HepG2 (cell line): ENCODE data around the gene PTCRA. TPM values are rescaled to one million over a fixed set of nuclear protein-coding genes. Genes with fewer than 3 reads are reported as not detected.

Source experiments
- ESRRA ChIP-seq: sonication (generic); formaldehyde crosslinking; IDR thresholded peaks from 2 replicates; pipeline ENCODE4 v1.5.1; 2020; ENCODE audit warnings: mild to moderate bottlenecking, low read depth, missing genetic modification reagents
- GATA4 ChIP-seq: sonication (generic); IDR thresholded peaks from 2 replicates; pipeline ENCODE4 v1.6.1; 2016; ENCODE audit warnings: antibody characterized with exemption, low read depth, borderline replicate concordance
- PHF20 ChIP-seq: sonication (generic); formaldehyde crosslinking; IDR thresholded peaks from 2 replicates; pipeline ENCODE4 v1.5.0; 2020; ENCODE audit warnings: mild to moderate bottlenecking, missing genetic modification reagents
- REPIN1 ChIP-seq: sonication (generic); formaldehyde crosslinking; IDR thresholded peaks from 2 replicates; pipeline ENCODE4 v1.8.0; 2022; ENCODE audit warnings: missing genetic modification reagents, low read depth, mild to moderate bottlenecking, borderline replicate concordance
- RFX5 ChIP-seq: IDR thresholded peaks from 2 replicates; pipeline ENCODE4 v1.6.1; 2011; ENCODE audit warnings: low read depth, low read length, improper control_type of control experiment
- SALL1 ChIP-seq: sonication (generic); formaldehyde crosslinking; IDR thresholded peaks from 2 replicates; pipeline ENCODE4 v1.8.0; 2022; ENCODE audit warnings: mild to moderate bottlenecking, missing genetic modification reagents
- SMAD3 ChIP-seq: sonication (generic); formaldehyde crosslinking; IDR thresholded peaks from 2 replicates; pipeline ENCODE4 v1.4.0; 2020; ENCODE audit warnings: missing genetic modification reagents
- SMC3 ChIP-seq: IDR thresholded peaks from 2 replicates; pipeline ENCODE4 v1.6.1; 2011; ENCODE audit warnings: low read length, improper control_type of control experiment
- SNAI1 ChIP-seq: sonication (generic); formaldehyde crosslinking; IDR thresholded peaks from 2 replicates; pipeline ENCODE4 v1.5.0; 2020; ENCODE audit warnings: mild to moderate bottlenecking, missing genetic modification reagents, borderline replicate concordance
- SP1 ChIP-seq, 2 experiments: fragments of 450-650 bp in 1 of 2; sonication (generic) in 1 of 2; formaldehyde crosslinking in 1 of 2; IDR thresholded peaks; 2 replicates each; pipeline versions ENCODE4 v1.4.0 to v1.6.1; 2016 to 2020; ENCODE audit warnings: missing genetic modification reagents in 1 of 2
- TBX3 ChIP-seq: fragments of 450-650 bp; IDR thresholded peaks from 2 replicates; pipeline ENCODE4 v1.6.1; 2017; ENCODE audit warnings: antibody characterized with exemption, mild to moderate bottlenecking, inconsistent platforms, borderline replicate concordance
- TOPORS ChIP-seq: sonication (generic); formaldehyde crosslinking; IDR thresholded peaks from 2 replicates; pipeline ENCODE4 v1.8.0; 2023; ENCODE audit warnings: mild to moderate bottlenecking, missing genetic modification reagents
- ZEB1 ChIP-seq: IDR thresholded peaks from 2 replicates; pipeline ENCODE4 v1.6.1; 2012; ENCODE audit warnings: mild to moderate bottlenecking, low read depth, inconsistent platforms; ENCODE audit not compliant: insufficient replicate concordance
- ZMAT5 ChIP-seq: sonication (generic); formaldehyde crosslinking; IDR thresholded peaks from 2 replicates; pipeline ENCODE4 v1.5.0; 2020; ENCODE audit warnings: mild to moderate bottlenecking, low read depth, missing genetic modification reagents, borderline replicate concordance
- ZNF263 ChIP-seq: sonication (generic); formaldehyde crosslinking; IDR thresholded peaks from 2 replicates; pipeline ENCODE4 v1.4.0; 2020; ENCODE audit warnings: missing genetic modification reagents
- ZNF746 ChIP-seq: sonication (generic); formaldehyde crosslinking; IDR thresholded peaks from 2 replicates; pipeline ENCODE4 v1.8.0; 2022; ENCODE audit warnings: mild to moderate bottlenecking, missing genetic modification reagents
- polyA plus RNA-seq, 8 experiments: library from polyadenylated mRNA; depleted of rRNA in 3 of 8; stranded (reverse) in 7 of 8; unstranded in 1 of 8; fragments of >200 nt; fragmentation: Illumina TruSeq in 4 of 8; extraction: Trizol in 4 of 8; gene quantifications; 2 replicates each; pipeline versions ENCODE4 v1.2.1 to v1.2.3, GENCODE V29; 2011 to 2016; ENCODE audit warnings: low read depth in 4 of 8, missing spikeins in 1 of 8, mixed read lengths in 1 of 8; ENCODE audit not compliant: insufficient read depth in 1 of 8
- total RNA-seq, 5 experiments: library from RNA; depleted of rRNA; stranded (reverse); fragments of >200 nt; fragmentation: Illumina TruSeq; extraction: Trizol; gene quantifications; 2 replicates each; pipeline ENCODE4 v1.2.3, GENCODE V29; 2016; ENCODE audit warnings: low read depth in 1 of 5
- TF ChIP-seq, protein P1 (sequence below): sonication (generic); formaldehyde crosslinking; IDR thresholded peaks from 2 replicates; pipeline ENCODE4 v1.4.0; 2020; ENCODE audit warnings: mild to moderate bottlenecking, missing genetic modification reagents
- TF ChIP-seq, protein P2 (sequence below): sonication (generic); formaldehyde crosslinking; conservative IDR thresholded peaks from 2 replicates; pipeline ENCODE4 v1.4.0; 2020; ENCODE audit warnings: missing genetic modification reagents
- TF ChIP-seq, protein P3 (sequence below): IDR thresholded peaks from 2 replicates; pipeline ENCODE4 v1.6.1; 2016; ENCODE audit warnings: missing compliant biosample characterization, missing genetic modification reagents, borderline replicate concordance

PTCRA gene
- total and polyA plus RNA-seq, 2 of the 13 experiments (the other 11 are each of a cell fraction or from before 2014, with no cell fraction given): not detected

- TF ChIP-seq, protein P1, sequence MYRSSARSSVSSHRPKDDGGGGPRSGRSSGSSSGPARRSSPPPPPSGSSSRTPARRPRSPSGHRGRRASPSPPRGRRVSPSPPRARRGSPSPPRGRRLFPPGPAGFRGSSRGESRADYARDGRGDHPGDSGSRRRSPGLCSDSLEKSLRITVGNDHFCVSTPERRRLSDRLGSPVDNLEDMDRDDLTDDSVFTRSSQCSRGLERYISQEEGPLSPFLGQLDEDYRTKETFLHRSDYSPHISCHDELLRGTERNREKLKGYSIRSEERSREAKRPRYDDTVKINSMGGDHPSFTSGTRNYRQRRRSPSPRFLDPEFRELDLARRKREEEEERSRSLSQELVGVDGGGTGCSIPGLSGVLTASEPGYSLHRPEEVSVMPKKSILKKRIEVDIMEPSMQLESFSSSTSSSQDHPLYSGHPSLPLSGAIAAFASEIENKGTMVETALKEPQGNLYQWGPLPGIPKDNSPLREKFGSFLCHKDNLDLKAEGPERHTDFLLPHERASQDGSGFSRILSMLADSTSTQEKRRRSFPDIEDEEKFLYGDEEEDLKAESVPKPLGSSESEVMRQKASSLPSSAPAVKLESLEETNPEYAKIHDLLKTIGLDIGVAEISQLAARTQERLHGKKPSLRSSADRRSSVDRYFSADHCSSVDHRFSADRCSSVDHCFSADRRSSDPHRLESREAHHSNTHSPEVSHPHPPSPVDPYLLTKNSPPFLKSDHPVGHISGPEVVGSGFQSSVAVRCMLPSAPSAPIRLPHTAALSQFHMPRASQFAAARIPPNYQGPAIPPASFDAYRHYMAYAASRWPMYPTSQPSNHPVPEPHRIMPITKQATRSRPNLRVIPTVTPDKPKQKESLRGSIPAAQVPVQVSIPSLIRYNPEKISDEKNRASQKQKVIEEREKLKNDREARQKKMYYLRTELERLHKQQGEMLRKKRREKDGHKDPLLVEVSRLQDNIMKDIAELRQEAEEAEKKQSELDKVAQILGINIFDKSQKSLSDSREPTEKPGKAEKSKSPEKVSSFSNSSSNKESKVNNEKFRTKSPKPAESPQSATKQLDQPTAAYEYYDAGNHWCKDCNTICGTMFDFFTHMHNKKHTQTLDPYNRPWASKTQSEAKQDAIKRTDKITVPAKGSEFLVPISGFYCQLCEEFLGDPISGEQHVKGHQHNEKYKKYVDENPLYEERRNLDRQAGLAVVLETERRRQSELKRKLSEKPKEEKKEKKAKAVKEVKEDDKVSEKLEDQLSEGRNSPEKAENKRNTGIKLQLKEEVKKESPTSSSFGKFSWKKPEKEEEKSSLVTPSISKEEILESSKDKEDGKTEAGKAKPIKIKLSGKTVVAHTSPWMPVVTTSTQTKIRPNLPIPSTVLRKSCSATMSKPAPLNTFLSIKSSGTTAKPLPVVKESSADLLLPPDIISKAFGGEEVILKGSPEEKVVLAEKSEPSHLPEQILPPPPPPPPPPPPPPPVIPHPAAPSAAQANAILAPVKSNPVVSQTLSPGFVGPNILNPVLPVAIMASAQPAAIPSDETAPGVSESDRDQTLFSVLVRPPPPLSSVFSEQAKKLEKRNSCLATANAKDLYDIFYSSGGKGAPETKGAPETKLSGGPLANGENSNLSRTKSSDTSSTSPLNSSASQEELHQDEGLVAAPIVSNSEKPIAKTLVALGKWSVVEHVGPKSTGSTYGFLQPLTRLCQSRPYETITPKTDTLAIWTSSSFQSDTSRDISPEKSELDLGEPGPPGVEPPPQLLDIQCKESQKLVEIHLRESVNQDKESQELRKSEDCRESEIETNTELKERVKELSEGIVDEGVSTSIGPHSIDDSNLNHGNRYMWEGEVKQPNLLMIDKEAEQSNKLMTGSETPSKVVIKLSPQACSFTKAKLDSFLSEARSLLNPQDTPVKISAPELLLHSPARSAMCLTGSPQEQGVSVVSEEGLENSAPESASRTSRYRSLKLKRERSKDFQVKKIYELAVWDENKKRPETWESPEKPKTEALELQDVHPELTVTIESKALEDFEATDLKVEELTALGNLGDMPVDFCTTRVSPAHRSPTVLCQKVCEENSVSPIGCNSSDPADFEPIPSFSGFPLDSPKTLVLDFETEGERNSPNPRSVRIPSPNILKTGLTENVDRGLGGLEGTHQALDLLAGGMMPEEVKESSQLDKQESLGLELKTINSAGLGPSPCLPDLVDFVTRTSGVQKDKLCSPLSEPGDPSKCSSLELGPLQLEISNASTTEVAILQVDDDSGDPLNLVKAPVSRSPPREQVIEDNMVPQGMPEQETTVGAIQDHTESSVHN (CRISPR knock-in tag): no peak
- TF ChIP-seq, protein P2, sequence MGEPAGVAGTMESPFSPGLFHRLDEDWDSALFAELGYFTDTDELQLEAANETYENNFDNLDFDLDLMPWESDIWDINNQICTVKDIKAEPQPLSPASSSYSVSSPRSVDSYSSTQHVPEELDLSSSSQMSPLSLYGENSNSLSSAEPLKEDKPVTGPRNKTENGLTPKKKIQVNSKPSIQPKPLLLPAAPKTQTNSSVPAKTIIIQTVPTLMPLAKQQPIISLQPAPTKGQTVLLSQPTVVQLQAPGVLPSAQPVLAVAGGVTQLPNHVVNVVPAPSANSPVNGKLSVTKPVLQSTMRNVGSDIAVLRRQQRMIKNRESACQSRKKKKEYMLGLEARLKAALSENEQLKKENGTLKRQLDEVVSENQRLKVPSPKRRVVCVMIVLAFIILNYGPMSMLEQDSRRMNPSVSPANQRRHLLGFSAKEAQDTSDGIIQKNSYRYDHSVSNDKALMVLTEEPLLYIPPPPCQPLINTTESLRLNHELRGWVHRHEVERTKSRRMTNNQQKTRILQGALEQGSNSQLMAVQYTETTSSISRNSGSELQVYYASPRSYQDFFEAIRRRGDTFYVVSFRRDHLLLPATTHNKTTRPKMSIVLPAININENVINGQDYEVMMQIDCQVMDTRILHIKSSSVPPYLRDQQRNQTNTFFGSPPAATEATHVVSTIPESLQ (CRISPR knock-in tag): no peak
- TF ChIP-seq ZMAT5 (CRISPR knock-in tag) (no peak), SALL1 (CRISPR knock-in tag) (peak; percentile 38; the same call in 1 of the 2 replicates), SMAD3 (CRISPR knock-in tag) (no peak), REPIN1 (CRISPR knock-in tag) (0 out of 2 replicates have a peak, but pooled peaks have one; percentile 38), TOPORS (CRISPR knock-in tag) (no peak), RFX5 (0 out of 2 replicates have a peak, but pooled peaks have one; percentile 16), GATA4 (no peak), SNAI1 (CRISPR knock-in tag) (no peak), TBX3 (no peak), ESRRA (CRISPR knock-in tag) (peak; percentile 76; the same call in 1 of the 2 replicates), ZEB1 (no peak), SMC3 (0 out of 2 replicates have a peak, but pooled peaks have one; percentile 4), ZNF746 (CRISPR knock-in tag) (peak; percentile 49; the same call in 1 of the 2 replicates), SP1 (IDR thresholded peaks at IDR 0.05) (no peak), SP1 (CRISPR knock-in tag; IDR thresholded peaks at IDR 0.05) (no peak; the same call in 1 of the 2 replicates), ZNF263 (CRISPR knock-in tag) (no peak), PHF20 (CRISPR knock-in tag) (no peak)
- TF ChIP-seq, protein P3, sequence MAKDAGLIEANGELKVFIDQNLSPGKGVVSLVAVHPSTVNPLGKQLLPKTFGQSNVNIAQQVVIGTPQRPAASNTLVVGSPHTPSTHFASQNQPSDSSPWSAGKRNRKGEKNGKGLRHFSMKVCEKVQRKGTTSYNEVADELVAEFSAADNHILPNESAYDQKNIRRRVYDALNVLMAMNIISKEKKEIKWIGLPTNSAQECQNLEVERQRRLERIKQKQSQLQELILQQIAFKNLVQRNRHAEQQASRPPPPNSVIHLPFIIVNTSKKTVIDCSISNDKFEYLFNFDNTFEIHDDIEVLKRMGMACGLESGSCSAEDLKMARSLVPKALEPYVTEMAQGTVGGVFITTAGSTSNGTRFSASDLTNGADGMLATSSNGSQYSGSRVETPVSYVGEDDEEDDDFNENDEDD (CRISPR knock-in tag): peak; percentile 26; the same call in 1 of the 2 replicates
Measured at GRCh38 chr6:42969934-42970333, 54.1 kb downstream of the PTCRA start (continued).
